GM18909 (cell line): ENCODE measurements around the gene TMPRSS11E.
A peak's percentile ranks its signal among the peaks of the same experiment; 100 is the strongest.
"Not testable (repeated sequence)": the region's sequence is repeated elsewhere in the genome, so short reads cannot be mapped to it uniquely, and the experiment has no call there.

Experiments
- ATAC-seq: cut with Tn5 transposase; IDR thresholded peaks from one replicate; pipeline ENCODE4 v1.9.1; 2021; ENCODE audit warnings: mild to moderate bottlenecking; ENCODE audit not compliant: unreplicated experiment, poor library complexity

The TMPRSS11E gene

DNA sequence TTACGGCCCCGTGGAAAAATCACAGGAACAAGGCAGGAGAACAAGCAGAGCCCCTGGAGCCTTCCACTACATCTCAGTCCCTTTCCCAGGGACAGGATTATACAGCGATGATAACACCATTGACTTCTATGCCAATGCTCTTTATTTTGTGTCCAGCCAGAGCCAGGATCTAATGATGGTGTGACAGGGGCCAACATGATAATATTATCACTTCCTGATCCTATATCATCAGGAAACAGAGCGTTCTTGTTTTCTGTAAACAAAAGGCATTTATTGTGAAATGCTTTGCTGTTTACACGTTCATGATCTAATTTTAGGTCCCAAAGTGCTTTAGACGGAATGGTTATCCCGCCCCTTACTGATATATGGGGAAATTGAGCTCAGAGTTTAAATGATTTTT is 12.8 kb downstream of the TMPRSS11E start:
- no peak for ATAC-seq

DNA sequence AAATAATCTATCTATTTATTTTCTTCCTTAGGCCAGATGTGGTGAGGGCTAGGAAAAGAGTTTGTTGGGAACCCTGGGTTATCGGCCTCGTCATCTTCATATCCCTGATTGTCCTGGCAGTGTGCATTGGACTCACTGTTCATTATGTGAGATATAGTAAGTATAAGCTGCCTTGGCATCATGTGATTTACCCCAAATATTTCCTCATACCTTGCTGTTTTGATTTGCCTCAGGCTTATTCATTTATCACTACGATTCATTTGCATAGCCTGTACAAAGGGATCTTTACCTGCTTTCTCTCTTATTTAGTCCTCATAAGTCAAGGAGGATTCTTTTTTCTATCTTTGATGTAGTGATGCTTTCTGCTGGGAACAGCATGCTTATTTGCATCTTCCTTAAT is 14.5 kb downstream of the TMPRSS11E start:
- no peak for ATAC-seq

DNA sequence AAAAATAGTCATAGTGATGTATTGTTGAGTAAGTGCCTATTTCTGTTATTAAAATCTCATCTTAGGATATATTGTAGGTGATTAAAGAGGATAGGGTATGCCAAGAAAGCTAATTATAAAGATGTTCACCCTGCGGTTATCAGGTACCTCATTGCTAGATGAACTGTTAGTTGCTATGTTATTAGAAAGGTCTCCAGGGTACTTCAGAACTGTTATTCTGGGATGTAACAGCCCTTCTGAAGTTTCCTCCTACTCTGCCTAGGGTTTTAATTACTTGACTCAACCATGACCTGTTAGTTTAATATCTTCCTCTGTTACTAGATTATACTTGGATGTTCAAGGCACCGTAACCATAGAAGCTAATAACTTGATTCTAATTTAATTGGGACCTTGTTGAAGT is 15.4 kb downstream of the TMPRSS11E start:
- no peak for ATAC-seq

DNA sequence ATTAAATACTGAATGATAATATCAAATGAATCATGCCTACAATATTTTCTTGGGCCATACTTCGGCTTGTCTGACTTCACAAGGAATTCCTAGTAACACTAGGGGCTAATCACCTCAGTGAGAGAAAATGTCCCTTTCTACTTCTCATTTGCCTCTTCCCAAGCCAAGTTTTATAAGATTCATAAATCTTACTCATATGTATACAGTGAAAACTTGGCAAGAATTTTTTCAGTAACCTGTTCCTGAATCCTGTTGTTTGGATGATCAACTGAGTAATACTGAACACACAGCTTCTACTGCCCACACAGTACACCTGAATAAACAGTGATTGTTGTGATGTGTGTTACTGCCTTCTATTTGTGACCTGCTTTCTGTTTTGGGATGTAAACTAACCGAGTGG is 16.5 kb downstream of the TMPRSS11E start:
- ATAC-seq = no peak

DNA sequence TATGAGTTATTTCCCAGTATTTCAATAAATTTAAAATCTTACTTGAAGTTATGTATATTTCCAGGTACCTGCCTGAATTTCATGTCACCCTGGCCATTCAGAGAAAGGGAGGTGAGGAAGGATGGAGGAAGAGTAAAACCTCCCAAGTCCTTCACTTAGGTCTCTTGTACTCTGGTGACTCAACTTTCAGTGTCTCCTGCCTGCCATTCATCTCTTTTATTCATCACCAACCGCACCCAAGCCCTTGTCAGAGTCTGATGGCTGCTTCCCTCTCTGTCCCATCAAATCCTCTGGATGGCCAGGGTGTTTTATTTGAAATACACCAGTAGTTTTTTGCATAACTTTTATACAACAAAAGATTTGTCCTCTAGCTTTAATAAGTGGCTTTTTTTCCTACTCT is 17.8 kb downstream of the TMPRSS11E start:
- ATAC-seq = no peak

DNA sequence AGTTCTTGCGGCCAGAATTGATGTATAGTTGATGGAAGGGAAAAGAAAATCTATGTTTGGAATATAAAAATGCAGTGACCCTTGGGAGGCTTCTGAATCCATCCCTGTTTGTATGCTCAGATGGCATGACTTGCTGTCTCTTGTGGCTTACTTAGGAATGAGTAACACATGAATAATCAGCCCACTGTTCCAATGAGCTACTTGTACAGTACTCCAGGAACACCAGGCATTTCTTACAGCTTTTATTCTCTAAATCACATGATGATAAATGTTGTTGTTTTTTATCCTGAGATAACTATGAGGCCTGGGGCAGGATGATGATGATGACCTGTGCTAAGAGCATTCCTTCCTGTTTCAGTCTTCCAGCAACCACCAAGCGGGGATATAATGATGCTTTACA is 18.9 kb downstream of the TMPRSS11E start:
- ATAC-seq = no peak

DNA sequence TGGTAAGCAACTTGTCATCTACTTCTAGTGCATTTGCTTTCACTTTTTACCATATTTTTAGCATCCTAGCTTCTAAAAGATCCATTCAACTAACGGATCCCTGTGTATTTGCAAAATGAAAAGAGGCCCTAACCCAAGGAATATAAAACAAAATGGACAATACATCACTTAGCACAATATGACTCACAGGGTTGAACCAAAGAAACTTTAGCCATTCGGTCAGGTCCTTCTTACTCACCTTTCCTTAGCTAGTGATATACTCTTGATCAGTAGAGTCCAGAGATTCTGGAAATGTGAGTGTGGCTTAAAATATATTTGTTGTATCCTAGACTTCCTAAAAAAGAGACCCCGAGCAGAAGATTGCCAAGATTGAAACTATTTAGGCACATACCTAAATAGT is 19.5 kb downstream of the TMPRSS11E start:
- no peak for ATAC-seq

DNA sequence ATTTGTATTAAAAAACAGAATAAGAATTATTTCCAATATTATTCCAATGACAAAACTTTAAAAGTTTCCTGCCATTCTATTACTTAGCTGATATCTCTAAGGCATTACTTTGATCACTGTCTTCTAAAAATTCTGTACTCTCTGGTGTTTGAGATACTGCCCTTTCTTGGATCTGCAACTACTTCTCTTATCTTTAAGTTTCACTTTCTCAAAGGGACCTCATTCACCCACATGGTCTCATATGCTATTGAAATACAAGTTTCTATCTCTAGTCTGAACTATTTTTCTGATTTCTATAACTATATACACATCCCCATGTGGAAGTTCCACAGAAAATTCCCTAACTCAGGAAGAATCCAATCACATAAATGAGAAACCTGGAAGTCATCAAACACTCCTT is 22.2 kb downstream of the TMPRSS11E start:
- peak; percentile 65 for ATAC-seq

DNA sequence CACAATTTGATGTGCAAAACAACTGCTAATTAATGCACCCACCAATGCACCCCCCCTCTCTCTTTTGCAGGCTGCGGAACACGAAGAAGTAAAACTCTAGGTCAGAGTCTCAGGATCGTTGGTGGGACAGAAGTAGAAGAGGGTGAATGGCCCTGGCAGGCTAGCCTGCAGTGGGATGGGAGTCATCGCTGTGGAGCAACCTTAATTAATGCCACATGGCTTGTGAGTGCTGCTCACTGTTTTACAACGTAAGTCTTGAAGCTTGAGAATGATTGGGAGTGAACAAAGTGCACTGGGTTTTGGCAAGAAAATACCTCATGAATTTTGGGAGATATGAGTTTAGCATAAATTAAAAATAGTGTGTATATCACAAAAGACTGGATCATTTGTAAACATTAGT is 28.9 kb downstream of the TMPRSS11E start:
- no peak for ATAC-seq

DNA sequence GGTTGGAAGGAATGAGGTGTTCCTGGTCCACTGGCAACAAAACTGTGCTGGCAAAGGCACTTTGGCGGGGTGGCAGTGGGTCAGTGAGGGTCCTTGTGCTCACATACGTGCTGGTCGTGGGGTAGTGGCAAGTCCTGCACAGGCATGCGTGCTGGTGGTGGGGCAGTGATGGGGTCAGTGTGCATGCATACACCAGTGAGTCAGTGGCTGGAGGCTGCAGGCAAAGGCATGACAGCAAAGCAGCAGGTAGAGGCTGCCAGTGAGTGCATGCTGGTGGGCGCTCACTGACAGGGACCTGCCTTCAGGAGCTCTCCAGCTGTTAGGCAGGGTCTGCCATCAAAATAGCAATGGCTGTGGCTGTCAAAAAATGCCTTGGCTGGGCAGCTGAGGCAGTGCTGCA is 42.1 kb downstream of the TMPRSS11E start:
- no peak for ATAC-seq

DNA sequence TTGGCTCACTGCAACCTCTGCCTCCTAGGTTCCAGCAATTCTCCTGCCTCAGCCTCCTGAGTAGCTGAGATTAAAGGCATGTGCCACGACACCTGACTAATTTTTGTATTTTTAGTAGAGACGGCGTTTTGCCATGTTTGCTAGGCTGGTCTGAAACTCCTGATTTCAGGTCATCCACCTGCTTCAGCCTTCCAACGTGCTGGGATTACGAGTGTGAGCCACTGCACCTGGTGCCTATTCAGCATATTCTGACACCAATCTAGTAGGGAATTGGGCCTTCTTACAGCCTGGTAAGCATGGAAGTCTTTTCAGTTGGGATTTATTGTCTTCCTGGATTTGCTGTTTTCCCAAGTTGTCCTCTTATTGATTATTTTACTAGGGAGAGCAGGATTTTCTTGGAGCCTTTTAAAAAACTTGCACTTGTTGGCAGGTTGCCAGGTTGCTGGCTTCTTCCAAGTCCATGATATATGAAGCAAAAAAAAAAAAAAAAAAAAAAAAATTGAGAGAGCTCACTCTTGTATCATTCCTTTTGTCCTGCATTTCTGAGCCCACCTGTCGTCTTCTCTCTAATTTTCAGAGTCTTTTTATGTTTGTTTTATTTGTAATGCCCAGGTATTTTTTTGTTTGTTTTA is 43.7 kb downstream of the TMPRSS11E start:
- ATAC-seq = no peak

DNA sequence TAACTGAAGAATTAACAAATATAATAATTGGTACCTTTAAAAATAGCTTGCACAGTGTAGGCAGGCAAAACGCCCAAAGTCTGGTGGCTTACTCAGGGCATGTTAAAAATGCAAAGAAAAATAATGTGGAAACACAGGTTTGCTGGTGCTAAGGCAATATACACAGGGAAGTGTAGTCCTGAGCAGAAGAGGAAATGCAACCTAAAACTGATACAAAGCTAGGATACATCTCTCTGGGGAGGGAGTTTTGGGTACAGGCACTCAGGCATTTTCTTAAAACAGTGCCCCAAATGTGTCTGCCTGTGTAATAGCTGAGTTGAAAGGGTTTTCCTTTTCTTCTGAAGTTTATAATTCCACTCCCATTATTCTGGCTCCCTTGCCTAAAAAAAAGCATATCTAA is 47.4 kb downstream of the TMPRSS11E start:
- peak; percentile 48 for ATAC-seq

DNA sequence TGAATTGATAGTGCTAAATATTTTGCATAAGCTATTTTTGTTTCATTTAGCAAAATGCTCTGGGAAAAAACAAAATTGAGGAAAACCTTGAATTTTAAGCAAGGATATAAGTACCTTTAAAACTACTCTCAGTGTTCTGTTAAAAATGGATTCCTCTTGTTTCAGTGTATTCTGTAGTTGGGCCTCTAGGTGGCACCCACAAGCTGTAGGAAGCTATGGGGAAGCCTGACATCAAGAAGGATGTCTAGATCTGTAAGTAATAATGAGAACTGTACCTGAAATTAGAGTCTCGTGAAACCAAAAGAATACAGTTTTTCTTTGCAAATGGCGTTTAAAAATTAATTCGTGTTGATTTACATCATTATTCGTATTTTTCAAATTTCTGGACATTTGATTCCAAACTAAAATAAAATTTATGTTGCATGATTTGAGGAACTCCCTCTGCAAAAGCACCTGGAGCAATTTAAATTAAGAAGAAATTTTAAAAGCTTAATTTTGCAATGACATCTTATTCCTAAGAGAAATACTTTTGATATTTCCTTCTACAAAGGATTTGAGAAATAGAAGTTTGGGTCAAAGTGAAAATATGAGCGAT is 51.2 kb downstream of the TMPRSS11E start:
- ATAC-seq = peak; percentile 93

DNA sequence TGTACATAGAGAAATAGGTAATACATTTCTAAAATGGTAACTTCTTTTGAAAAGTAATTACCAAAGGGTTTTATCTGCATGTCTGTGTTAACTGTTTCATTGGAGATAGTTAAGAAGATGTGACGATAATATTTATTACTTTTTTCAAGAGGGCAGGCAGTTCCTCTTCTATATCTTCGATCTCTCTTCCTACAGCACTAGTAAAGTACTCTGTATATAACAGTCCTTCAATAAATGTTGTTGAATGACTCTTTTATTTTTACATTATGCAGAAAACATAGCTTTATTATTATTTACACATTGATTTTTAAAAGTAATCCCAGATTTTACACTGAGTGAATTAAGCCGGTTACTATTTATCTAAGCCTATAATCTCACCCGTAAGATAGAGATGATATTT is 51.8 kb downstream of the TMPRSS11E start:
- no peak for ATAC-seq

DNA sequence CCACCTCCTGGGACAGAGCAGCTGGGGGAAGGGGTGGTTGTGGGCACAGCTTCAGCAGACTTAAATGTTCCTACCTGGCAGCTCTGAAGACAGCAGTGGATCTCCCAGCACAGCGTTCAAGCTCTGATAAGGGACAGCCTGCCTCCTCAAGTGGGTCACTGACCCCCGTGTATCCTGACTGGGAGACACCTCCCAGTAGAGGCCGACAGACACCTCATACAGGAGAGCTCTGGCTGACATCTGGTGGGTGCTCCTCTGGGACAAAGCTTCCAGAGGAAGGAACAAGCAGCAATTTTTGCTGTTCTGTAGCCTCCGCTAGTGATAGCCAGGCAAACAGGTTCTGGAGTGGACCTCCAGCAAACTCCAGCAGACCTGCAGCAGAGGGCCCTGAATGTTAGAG is 56.2 kb downstream of the TMPRSS11E start:
- not testable (repeated sequence) for ATAC-seq

DNA sequence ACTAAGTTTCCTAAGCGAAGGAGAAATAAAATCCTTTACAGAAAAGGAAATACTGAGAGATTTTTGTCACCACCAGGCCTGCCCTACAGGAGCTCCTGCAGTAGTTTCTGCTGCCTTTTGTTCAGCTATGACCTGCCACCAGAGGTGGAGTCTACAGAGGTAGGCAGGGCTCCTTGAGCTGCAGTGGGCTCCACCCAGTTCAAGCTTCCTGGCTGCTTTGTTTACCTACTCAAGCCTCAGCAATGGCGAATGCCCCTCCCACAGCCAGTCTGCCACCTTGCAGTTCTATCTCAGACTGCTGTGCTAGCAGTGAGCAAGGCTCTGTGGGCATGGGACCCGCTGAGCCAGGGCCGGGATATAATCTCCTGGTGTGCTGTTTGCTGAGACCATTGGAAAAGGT is 57.6 kb downstream of the TMPRSS11E start:
- not testable (repeated sequence) for ATAC-seq

DNA sequence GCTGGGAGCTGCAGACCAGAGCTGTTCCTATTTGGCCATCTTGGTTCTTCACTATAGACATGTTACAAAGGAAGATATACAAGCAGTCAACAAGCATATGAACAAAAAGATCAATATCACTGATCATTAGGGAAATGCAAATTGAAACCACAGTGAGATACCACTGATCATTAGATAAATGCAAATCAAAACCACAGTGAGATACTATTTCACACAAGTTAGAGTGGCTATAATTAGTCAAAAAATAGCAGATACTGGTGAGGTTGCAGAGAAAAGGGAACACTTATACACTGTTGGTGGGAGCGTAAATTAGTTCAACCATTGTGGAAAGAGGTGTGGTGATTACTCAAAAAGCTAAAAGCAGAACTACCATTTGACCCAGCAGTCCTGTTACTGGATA is 58.2 kb downstream of the TMPRSS11E start:
- ATAC-seq = peak; percentile 77

DNA sequence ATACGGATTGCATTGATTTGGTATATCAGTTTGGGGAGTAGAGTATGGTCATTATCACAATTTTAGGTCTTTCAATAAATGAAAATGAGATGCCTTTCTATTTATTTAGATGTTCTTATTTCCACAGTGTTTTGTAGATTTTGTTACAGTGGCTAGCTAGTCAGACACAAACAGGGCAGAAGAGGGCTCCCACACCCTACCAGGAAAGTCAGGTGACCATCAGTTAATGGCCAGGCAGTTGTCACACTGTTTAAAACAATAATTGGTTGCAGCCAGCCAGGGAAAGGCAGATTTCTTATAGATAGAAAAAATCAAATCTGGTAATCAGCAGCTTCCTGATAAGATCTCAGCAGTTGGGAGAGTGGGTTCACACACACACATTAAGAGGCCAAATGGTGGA is 71.6 kb downstream of the TMPRSS11E start:
- no peak for ATAC-seq

DNA sequence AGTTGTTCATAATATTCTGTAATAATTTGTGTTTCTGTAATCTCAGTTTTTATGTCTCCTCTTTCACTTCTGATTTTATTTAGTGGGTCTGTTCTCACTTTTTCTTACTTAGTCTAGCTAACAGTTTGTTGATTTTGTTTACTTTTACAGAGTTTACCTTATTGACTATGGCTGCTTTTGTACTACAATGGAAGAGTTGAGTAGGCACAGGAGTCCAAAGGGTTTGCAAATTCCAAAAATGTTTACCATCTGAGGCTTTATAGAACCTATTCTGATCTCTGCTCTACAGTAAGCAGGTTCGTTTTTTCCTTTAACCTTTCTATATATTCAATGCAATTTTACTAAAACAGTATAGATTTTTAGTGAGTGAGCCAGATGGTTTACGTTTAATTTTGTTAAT is 73.7 kb downstream of the TMPRSS11E start:
- ATAC-seq = no peak

DNA sequence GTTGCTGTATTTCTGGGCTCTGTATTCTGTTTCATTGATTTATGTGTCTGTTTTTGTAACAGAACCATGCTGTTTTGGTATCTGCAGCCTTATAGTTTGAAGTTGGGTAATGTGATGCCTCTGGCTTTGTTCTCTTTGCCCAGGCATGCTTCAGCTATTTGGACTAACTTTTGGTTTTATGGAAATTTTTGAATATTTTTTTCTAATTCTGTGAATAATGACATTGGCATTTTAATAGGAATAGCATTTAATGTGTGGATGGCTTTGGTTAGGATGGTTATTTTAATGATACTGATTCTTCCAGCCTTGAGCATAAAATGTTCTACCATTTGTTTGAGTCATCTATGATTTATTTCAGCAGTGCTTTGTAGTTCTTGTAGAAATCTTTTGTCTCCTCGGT is 75.0 kb downstream of the TMPRSS11E start:
- ATAC-seq = not testable (repeated sequence)

DNA sequence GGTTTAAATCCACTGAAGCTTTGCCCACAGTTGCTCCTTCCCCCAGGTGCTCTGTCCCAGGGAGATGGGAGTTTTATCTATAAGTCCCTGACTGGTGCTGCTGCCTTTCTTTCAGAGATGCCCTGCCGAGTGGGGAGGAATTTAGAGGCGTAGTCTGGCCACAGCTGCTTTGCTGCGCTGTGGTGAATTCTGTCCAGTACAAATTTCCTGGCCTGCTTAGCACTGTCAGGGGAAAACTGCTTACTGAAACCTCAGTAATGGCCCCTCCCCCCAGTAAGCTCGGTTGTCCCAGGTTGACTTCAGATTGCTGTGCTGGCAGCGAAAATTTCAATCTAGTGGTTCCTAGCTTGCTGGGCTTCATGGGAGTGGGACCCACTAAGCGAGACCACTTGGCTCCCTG is 88.7 kb downstream of the TMPRSS11E start:
- no peak for ATAC-seq

DNA sequence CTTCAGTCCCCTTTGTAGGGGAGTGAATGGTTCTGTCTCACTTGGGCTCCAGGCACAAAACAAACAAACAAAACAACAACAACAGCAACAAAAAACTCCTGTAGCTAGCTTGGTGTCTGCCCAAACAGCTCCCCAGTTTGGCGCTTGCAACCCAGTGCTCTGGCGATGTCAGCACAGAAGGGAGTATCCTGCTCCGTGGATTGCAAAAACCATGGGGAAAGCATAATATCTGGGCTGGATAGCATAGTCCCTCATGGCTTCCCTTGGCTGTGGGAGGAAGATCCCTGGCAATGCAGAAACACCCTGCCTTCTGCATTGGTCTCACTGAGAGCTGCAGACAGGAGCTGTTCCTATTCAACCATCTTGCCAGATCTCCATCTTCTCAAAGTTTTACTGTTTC is 89.1 kb downstream of the TMPRSS11E start:
- no peak for ATAC-seq
